WTC11 (cell line): ENCODE data around the gene CROCC. TPM values are rescaled to one million over a fixed set of nuclear protein-coding genes. Genes with fewer than 3 reads are reported as not detected.
A peak's percentile ranks its signal among the peaks of the same experiment; 100 is the strongest.

ENCODE experiments used
- ATAC-seq: fragments of 200-7000 bp; cut with Tn5 transposase; 2 replicates; pipeline ENCODE4 v1.10.0; 2021; ENCODE audit warnings: mild to moderate bottlenecking, moderate library complexity
- CTCF ChIA-PET: fragments of 300-600 bp; sonication (Branson Sonifier 250); formaldehyde crosslinking; loops from one replicate; lab custom pipeline; 2021; ENCODE audit warnings: antibody characterized with exemption; lab: Charles Lee
- POLR2A ChIA-PET: fragments of 350-600 bp; sonication (Branson Sonifier 250); formaldehyde crosslinking; loops from one replicate; lab custom pipeline; 2021; ENCODE audit warnings: antibody characterized with exemption; lab: Charles Lee
- DNase-seq: peaks from one replicate; pipeline ENCODE4 v3.0.0; 2021; ENCODE audit warnings: low spot score
- H3K27ac Mint-ChIP-seq: 2 replicates; pipeline ENCODE4 v1.8.0; 2021; ENCODE audit warnings: mixed read lengths
- H3K27me3 Mint-ChIP-seq: 2 replicates; pipeline ENCODE4 v1.8.0; 2021; ENCODE audit warnings: low read depth, mild to moderate bottlenecking, moderate library complexity, mixed read lengths
- H3K36me3 Mint-ChIP-seq: 2 replicates; pipeline ENCODE4 v1.8.0; 2021; ENCODE audit warnings: mixed read lengths
- H3K4me1 Mint-ChIP-seq: 2 replicates; pipeline ENCODE4 v1.8.0; 2022; ENCODE audit warnings: mixed read lengths
- H3K4me3 Mint-ChIP-seq: 2 replicates; pipeline ENCODE4 v1.8.0; 2021; ENCODE audit warnings: mild to moderate bottlenecking, moderate library complexity, mixed read lengths
- H3K9me3 Mint-ChIP-seq: 2 replicates; pipeline ENCODE4 v1.8.0; 2021; ENCODE audit warnings: mixed read lengths
- CREM ChIP-seq: sonication (generic); formaldehyde crosslinking; IDR thresholded peaks from 2 replicates; pipeline ENCODE4 v1.8.1; 2022; ENCODE audit warnings: mild to moderate bottlenecking, missing genetic modification reagents, moderate library complexity
- CTCF ChIP-seq: fragments of 200-600 bp; IDR thresholded peaks from 2 replicates; pipeline ENCODE4 v1.8.0; 2022; ENCODE audit warnings: antibody characterized with exemption
- ERG ChIP-seq: fragments of 250-450 bp; sonication (Bioruptor Pico); IDR thresholded peaks from 2 replicates; pipeline ENCODE4 v1.8.0; 2021; ENCODE audit warnings: mild to moderate bottlenecking
- HMGA2 ChIP-seq: fragments of 250-450 bp; sonication (Bioruptor Pico); IDR thresholded peaks from 2 replicates; pipeline ENCODE4 v1.4.0; 2021; ENCODE audit warnings: mild to moderate bottlenecking, moderate library complexity
- JUN ChIP-seq: sonication (generic); formaldehyde crosslinking; IDR thresholded peaks from 2 replicates; pipeline ENCODE4 v1.8.0; 2023; ENCODE audit warnings: mild to moderate bottlenecking, missing genetic modification reagents
- MAX ChIP-seq: sonication (generic); formaldehyde crosslinking; IDR thresholded peaks from 2 replicates; pipeline ENCODE4 v1.8.0; 2022; ENCODE audit warnings: mild to moderate bottlenecking, missing genetic modification reagents
- NR1H2 ChIP-seq: sonication (generic); formaldehyde crosslinking; IDR thresholded peaks from 2 replicates; pipeline ENCODE4 v1.9.0; 2021; ENCODE audit warnings: mild to moderate bottlenecking, moderate library complexity, missing genetic modification reagents
- NR2C2 ChIP-seq: sonication (generic); formaldehyde crosslinking; IDR thresholded peaks from 2 replicates; pipeline ENCODE4 v1.8.0; 2022; ENCODE audit warnings: mild to moderate bottlenecking, missing genetic modification reagents
- PRRX2 ChIP-seq: fragments of 250-450 bp; sonication (Bioruptor Pico); IDR thresholded peaks from 2 replicates; pipeline ENCODE4 v1.8.0; 2021; ENCODE audit warnings: mild to moderate bottlenecking
- RORB ChIP-seq: fragments of 250-450 bp; sonication (Bioruptor Pico); IDR thresholded peaks from 2 replicates; pipeline ENCODE4 v1.9.0; 2021; ENCODE audit warnings: mild to moderate bottlenecking
- TP53 ChIP-seq: sonication (generic); formaldehyde crosslinking; IDR thresholded peaks from 2 replicates; pipeline ENCODE4 v1.8.1; 2023; ENCODE audit warnings: mild to moderate bottlenecking, missing genetic modification reagents
- ZNF317 ChIP-seq: sonication (generic); formaldehyde crosslinking; IDR thresholded peaks from 2 replicates; pipeline ENCODE4 v1.8.1; 2023; ENCODE audit warnings: low read depth, mild to moderate bottlenecking, moderate library complexity, missing genetic modification reagents, borderline replicate concordance
- ZNF416 ChIP-seq: fragments of 250-450 bp; sonication (Bioruptor Pico); IDR thresholded peaks from 2 replicates; pipeline ENCODE4 v1.9.0; 2021; ENCODE audit warnings: mild to moderate bottlenecking, inconsistent platforms
- ZNF423 ChIP-seq: fragments of 250-450 bp; sonication (Bioruptor Pico); IDR thresholded peaks from 2 replicates; pipeline ENCODE4 v2.1.2; 2022; ENCODE audit warnings: mild to moderate bottlenecking, moderate library complexity
- ZNF671 ChIP-seq: fragments of 250-450 bp; sonication (Bioruptor Pico); IDR thresholded peaks from 2 replicates; pipeline ENCODE4 v1.8.0; 2021; ENCODE audit warnings: mild to moderate bottlenecking
- total RNA-seq: library from RNA; stranded (reverse); gene quantifications from 3 replicates; pipeline ENCODE4 v1.2.3, GENCODE V29; 2021
- TF ChIP-seq, protein P1 (sequence below): sonication (generic); formaldehyde crosslinking; IDR thresholded peaks from 2 replicates; pipeline ENCODE4 v1.8.1; 2022; ENCODE audit warnings: low read depth, missing genetic modification reagents, borderline replicate concordance
- TF ChIP-seq, protein P2 (sequence below): fragments of 250-450 bp; sonication (Bioruptor Pico); conservative IDR thresholded peaks from 2 replicates; pipeline ENCODE4 v1.9.0; 2021; ENCODE audit warnings: mild to moderate bottlenecking
- TF ChIP-seq, protein P3 (sequence below): sonication (generic); formaldehyde crosslinking; IDR thresholded peaks from 2 replicates; pipeline ENCODE4 v1.8.0; 2023; ENCODE audit warnings: mild to moderate bottlenecking, missing genetic modification reagents
- TF ChIP-seq, protein P4 (sequence below): sonication (generic); formaldehyde crosslinking; IDR thresholded peaks from 2 replicates; pipeline ENCODE4 v1.8.1; 2022; ENCODE audit warnings: low read depth, mild to moderate bottlenecking, moderate library complexity, missing genetic modification reagents, borderline replicate concordance
- TF ChIP-seq, protein P5 (sequence below): fragments of 250-450 bp; sonication (Bioruptor Pico); IDR thresholded peaks from 2 replicates; pipeline ENCODE4 v1.9.0; 2021; ENCODE audit warnings: moderate library complexity, mild to moderate bottlenecking, inconsistent platforms, borderline replicate concordance
- TF ChIP-seq, protein P6 (sequence below): sonication (generic); formaldehyde crosslinking; IDR thresholded peaks from 2 replicates; pipeline ENCODE4 v1.8.0; 2022; ENCODE audit warnings: missing genetic modification reagents

CROCC gene
- total RNA-seq, 1 experiment from 2014 or later, result 75.6 TPM

GRCh38 chr1:16955186-16955585 is 33.5 kb downstream of the CROCC start (continued):
- TF ChIP-seq, protein P1, sequence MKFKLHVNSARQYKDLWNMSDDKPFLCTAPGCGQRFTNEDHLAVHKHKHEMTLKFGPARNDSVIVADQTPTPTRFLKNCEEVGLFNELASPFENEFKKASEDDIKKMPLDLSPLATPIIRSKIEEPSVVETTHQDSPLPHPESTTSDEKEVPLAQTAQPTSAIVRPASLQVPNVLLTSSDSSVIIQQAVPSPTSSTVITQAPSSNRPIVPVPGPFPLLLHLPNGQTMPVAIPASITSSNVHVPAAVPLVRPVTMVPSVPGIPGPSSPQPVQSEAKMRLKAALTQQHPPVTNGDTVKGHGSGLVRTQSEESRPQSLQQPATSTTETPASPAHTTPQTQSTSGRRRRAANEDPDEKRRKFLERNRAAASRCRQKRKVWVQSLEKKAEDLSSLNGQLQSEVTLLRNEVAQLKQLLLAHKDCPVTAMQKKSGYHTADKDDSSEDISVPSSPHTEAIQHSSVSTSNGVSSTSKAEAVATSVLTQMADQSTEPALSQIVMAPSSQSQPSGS (CRISPR knock-in tag), result no peak
- TF ChIP-seq JUN (CRISPR knock-in tag), result no peak
- TF ChIP-seq, protein P2, sequence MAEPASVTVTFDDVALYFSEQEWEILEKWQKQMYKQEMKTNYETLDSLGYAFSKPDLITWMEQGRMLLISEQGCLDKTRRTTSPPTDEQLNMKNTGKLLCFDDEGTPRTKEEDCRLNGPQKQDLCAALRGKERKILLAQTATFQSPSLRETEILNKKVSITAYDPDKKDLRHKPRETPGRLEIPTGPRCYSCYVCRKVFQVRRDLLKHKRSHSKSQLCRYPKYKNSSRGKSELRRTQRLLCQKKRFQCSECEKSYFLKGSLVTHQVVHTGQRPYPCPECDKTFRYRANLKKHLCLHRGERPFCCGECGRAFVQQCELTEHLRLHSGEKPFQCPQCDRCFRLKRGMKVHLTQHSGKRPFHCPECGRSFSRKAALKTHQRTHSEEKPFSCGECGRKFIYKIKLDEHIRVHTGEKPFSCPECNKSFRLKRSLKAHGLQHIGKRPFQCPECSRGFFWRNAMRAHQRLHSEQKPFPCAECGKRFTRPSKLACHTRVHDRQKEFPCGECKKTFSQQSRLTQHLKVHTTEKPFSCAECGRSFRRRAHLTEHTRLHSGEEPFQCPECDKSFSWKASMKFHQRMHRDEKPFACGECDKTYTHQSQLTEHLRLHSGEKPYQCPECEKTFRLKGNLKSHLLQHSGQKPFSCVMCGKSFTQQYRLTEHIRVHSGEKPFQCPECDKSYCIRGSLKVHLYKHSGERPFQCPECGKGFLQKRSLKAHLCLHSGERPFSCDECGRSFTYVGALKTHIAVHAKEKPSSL (CRISPR knock-in tag), result no peak
- TF ChIP-seq TP53 (CRISPR knock-in tag), result no peak
- no peak for TF ChIP-seq CTCF
- TF ChIP-seq, protein P3, sequence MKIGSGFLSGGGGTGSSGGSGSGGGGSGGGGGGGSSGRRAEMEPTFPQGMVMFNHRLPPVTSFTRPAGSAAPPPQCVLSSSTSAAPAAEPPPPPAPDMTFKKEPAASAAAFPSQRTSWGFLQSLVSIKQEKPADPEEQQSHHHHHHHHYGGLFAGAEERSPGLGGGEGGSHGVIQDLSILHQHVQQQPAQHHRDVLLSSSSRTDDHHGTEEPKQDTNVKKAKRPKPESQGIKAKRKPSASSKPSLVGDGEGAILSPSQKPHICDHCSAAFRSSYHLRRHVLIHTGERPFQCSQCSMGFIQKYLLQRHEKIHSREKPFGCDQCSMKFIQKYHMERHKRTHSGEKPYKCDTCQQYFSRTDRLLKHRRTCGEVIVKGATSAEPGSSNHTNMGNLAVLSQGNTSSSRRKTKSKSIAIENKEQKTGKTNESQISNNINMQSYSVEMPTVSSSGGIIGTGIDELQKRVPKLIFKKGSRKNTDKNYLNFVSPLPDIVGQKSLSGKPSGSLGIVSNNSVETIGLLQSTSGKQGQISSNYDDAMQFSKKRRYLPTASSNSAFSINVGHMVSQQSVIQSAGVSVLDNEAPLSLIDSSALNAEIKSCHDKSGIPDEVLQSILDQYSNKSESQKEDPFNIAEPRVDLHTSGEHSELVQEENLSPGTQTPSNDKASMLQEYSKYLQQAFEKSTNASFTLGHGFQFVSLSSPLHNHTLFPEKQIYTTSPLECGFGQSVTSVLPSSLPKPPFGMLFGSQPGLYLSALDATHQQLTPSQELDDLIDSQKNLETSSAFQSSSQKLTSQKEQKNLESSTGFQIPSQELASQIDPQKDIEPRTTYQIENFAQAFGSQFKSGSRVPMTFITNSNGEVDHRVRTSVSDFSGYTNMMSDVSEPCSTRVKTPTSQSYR, result no peak
- no peak for TF ChIP-seq NR1H2
- no peak for TF ChIP-seq PRRX2
- TF ChIP-seq MAX, result no peak
- TF ChIP-seq ERG, result no peak
- TF ChIP-seq, protein P4, sequence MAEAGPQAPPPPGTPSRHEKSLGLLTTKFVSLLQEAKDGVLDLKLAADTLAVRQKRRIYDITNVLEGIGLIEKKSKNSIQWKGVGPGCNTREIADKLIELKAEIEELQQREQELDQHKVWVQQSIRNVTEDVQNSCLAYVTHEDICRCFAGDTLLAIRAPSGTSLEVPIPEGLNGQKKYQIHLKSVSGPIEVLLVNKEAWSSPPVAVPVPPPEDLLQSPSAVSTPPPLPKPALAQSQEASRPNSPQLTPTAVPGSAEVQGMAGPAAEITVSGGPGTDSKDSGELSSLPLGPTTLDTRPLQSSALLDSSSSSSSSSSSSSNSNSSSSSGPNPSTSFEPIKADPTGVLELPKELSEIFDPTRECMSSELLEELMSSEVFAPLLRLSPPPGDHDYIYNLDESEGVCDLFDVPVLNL (CRISPR knock-in tag), result no peak
- TF ChIP-seq, protein P5, sequence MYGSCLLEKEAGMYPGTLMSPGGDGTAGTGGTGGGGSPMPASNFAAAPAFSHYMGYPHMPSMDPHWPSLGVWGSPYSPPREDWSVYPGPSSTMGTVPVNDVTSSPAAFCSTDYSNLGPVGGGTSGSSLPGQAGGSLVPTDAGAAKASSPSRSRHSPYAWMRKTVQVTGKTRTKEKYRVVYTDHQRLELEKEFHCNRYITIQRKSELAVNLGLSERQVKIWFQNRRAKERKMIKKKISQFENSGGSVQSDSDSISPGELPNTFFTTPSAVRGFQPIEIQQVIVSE (CRISPR knock-in tag), result no peak

DNA sequence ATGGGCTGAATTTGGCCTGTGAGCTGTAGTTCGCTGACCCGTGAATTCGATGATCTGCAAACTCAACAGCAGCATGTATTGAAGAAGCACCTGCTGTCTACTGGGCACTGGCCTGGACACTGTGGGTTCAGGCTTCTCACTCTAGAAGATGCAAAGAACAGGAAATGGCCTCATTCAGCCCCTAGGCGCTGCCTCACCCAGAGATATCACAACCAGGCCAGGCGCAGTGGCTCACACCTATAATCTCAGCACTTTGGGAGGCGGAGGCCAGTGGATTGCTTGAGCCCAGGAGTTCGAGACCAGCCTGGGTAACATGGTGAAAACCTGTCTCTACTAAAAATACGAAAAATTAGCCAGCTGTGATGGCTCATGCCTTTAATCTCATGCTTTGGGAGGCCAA is 35.0 kb downstream of the CROCC start:
- H3K4me3 Mint-ChIP-seq, result no peak overlapping the region
- ATAC-seq, result no peak
- 0 out of 2 replicates have a peak overlapping the region, but pooled peaks have one; percentile 45 for H3K27ac Mint-ChIP-seq
- ChIA-PET POLR2A (no interaction called here), CTCF (interaction anchor here (1.2 kb wide), 2 partner anchors 23 to 43 kb away, joined by 3 read pairs; no protein-coding TSS in a partner anchor)
- no peaks in the 10 kb centered on the region for H3K27me3 Mint-ChIP-seq
- peaks cover 18% of the 10 kb centered on the region for H3K36me3 Mint-ChIP-seq
- no peaks in the 10 kb centered on the region for H3K9me3 Mint-ChIP-seq
- TF ChIP-seq CREM (no peak), ZNF423 (CRISPR knock-in tag) (no peak), RORB (CRISPR knock-in tag) (no peak), ZNF317 (CRISPR knock-in tag) (no peak), ZNF671 (CRISPR knock-in tag) (no peak), HMGA2 (CRISPR knock-in tag) (no peak), ZNF416 (CRISPR knock-in tag) (no peak), PRRX2 (no peak), NR2C2 (no peak)
- TF ChIP-seq, protein P6, sequence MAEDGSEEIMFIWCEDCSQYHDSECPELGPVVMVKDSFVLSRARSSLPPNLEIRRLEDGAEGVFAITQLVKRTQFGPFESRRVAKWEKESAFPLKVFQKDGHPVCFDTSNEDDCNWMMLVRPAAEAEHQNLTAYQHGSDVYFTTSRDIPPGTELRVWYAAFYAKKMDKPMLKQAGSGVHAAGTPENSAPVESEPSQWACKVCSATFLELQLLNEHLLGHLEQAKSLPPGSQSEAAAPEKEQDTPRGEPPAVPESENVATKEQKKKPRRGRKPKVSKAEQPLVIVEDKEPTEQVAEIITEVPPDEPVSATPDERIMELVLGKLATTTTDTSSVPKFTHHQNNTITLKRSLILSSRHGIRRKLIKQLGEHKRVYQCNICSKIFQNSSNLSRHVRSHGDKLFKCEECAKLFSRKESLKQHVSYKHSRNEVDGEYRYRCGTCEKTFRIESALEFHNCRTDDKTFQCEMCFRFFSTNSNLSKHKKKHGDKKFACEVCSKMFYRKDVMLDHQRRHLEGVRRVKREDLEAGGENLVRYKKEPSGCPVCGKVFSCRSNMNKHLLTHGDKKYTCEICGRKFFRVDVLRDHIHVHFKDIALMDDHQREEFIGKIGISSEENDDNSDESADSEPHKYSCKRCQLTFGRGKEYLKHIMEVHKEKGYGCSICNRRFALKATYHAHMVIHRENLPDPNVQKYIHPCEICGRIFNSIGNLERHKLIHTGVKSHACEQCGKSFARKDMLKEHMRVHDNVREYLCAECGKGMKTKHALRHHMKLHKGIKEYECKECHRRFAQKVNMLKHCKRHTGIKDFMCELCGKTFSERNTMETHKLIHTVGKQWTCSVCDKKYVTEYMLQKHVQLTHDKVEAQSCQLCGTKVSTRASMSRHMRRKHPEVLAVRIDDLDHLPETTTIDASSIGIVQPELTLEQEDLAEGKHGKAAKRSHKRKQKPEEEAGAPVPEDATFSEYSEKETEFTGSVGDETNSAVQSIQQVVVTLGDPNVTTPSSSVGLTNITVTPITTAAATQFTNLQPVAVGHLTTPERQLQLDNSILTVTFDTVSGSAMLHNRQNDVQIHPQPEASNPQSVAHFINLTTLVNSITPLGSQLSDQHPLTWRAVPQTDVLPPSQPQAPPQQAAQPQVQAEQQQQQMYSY, result no peak
- TF ChIP-seq, protein P5 (CRISPR knock-in tag), result no peak
- TF ChIP-seq, all 79 proteins: peak for 0
- DNase-seq, result no peak
- H3K4me1 Mint-ChIP-seq, result peaks cover 4% of the 10 kb centered on the region
